ENCODE measurements around the gene EFCAB12.

DNA sequence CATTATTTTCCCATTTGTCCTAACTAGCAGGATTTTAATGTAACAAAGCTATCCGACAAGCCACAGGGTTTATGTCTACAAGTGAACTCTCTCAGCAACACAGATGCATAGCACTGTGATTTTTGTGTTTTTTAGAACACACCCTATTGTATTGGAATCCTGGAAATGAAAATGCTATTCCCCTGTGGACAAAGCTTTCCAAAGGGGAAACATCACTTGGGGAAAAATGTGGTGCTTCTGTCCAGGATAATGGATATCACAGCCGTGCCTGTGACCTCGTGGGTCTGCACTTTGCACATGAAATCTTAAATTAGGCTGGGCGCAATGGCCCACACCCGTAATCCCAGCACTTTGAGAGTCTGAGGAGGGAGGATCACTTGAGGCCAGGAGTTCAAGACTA is 60.6 kb downstream of the EFCAB12 start:
- TF ChIP-seq POLR2A (IDR thresholded peaks at IDR 0.05; ENCODE audit: low read length) (no peak), GATA1 (IDR thresholded peaks at IDR 0.05; ENCODE audit: low read depth, low read length) (no peak)
